ENCODE results near the gene TMEM248. TPM values are rescaled to one million over a fixed set of nuclear protein-coding genes. Genes with fewer than 3 reads are reported as not detected.

The TMEM248 gene
- total and polyA plus RNA-seq, 2 donors from 2014 or later = 38.2 to 113 TPM

DNA sequence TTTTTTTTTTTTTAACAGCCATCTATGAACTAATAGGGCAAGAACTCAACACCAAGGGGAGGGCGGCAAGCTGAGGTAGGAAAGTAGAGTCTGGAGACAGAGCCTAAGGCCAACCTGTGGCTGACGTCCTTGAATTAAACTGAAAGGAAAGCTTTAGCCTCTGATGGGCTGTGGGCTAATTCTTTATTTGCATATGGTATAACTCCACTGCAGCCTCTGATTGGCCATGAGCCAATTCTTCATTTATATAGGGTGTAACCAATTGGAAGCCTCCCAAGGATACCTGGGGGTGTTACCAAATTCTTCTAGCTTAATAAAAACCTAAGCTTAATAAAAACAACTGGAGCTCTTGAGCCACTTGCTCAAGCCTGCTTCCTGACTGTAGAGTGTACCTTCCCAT lies 85.9 kb downstream of the TMEM248 start:
- Histone ChIP-seq H3K9ac (ENCODE audit: low read length in 3 of 3) (no peak overlapping the region), H3K9me3 (ENCODE audit: control insufficient read depth in 2 of 3, insufficient read depth in 1 of 3, low read length in 3 of 3) (no peaks in the 10 kb centered on the region), H3K4me1 (ENCODE audit: control insufficient read depth in 2 of 3, insufficient read depth in 2 of 3, low read depth in 1 of 3, low read length in 3 of 3) (no peaks in the 10 kb centered on the region), H3K4me3 (ENCODE audit: low read length in 3 of 3) (no peak overlapping the region), H3K36me3 (ENCODE audit: control insufficient read depth in 2 of 3, insufficient read depth in 3 of 3, low read length in 3 of 3) (peaks cover 0 to 14% (median 4%) of the 10 kb centered on the region in 3 donors), H3K27ac (ENCODE audit: low read depth in 2 of 2, low read length in 2 of 2) (no peak overlapping the region), H3K27me3 (ENCODE audit: control insufficient read depth, insufficient read depth, low read length) (no peaks in the 10 kb centered on the region)
- no peak for TF ChIP-seq CTCF (IDR thresholded peaks at IDR 0.05; ENCODE audit: borderline replicate concordance, extremely low read depth, insufficient read depth)
- intact Hi-C loops (cut with DNase I) = no loop called here
- FAIRE-seq (no peak), DNase-seq (no peak)

Other genes with a start within 250 kb of the TMEM248 start
- 26.8 TPM for gene RABGEF1, start 180.5 kb upstream of the TMEM248 start, total RNA-seq
- 12.8 TPM for gene RABGEF1, start 180.5 kb upstream of the TMEM248 start, polyA plus RNA-seq (ENCODE audit: insufficient read depth, low read depth, low replicate concordance)
- gene SBDS, start 74.4 kb downstream of the TMEM248 start, total RNA-seq = 128 TPM
- 113 TPM for gene SBDS, start 74.4 kb downstream of the TMEM248 start, polyA plus RNA-seq (ENCODE audit: insufficient read depth, low read depth, low replicate concordance)
- gene TYW1, start 75.6 kb downstream of the TMEM248 start, total RNA-seq = 20.7 TPM
- gene TYW1, start 75.6 kb downstream of the TMEM248 start, polyA plus RNA-seq (ENCODE audit: insufficient read depth, low read depth, low replicate concordance) = 9.4 TPM